ENCODE data around the gene EPB41L4A. TPM values are rescaled to one million over a fixed set of nuclear protein-coding genes. Genes with fewer than 3 reads are reported as not detected.
"Not testable (repeated sequence)": the region's sequence is repeated elsewhere in the genome, so short reads cannot be mapped to it uniquely, and the experiment has no call there.

Gene EPB41L4A
- total and polyA plus RNA-seq, 2 experiments from 2014 or later, result 9.5 to 12.9 TPM

DNA sequence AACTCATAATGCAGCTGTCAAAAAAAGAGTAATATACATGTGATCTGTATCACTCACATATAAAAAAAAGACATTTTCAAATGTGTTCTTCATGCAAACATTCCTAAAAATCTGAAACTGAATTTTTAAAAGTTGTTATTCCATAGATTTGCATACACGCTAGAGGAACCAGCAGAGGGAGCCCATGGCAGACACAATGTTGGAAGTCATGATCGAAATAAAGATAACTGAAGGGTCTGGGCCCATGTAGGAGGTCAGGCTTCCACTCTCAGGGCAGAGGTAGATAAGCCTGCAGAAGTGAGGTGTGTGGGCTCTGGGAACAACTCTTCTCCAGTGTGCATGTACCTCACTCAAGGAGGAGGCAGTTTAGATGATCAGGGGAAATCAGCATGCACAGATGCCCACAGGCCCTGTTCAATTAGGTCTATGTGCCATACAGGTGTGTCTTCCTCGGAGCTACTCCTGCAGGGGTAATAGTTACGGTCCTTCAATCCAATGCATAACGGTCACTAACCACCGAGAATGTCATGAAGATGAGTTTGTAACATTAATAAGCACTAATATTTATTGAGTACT, 208.6 kb downstream of the EPB41L4A start:
- Histone ChIP-seq H4K20me1 (ENCODE audit: insufficient read depth, poor library complexity, severe bottlenecking) (no peaks in the 10 kb centered on the region), H3K27ac (no peak overlapping the region), H3K36me3 (replicated peaks; ENCODE audit: insufficient read depth, low read depth) (no peaks in the 10 kb centered on the region), H3K27me3 (no peaks in the 10 kb centered on the region), H3K79me2 (no peaks in the 10 kb centered on the region), H3K4me3 (no peak overlapping the region), H3K9me3 (ENCODE audit: low read depth) (no peaks in the 10 kb centered on the region), H3K4me2 (no peak overlapping the region), H3K4me1 (ENCODE audit: insufficient read depth) (no peaks in the 10 kb centered on the region), H2AFZ (no peak overlapping the region), H3K9me2 (replicated peaks; ENCODE audit: insufficient read depth) (no peaks in the 10 kb centered on the region)
- 62% methylated on average over 6 of the region's 6 CpGs for WGBS (ENCODE audit: low lambda C conversion rate, missing lambda C conversion rate)
- DNase-seq (ENCODE audit: low spot score), result peak; percentile 67
- TF ChIP-seq EZH2 (IDR thresholded peaks at IDR 0.05; ENCODE audit: borderline replicate concordance), result no peak
- TF ChIP-seq, protein P1, sequence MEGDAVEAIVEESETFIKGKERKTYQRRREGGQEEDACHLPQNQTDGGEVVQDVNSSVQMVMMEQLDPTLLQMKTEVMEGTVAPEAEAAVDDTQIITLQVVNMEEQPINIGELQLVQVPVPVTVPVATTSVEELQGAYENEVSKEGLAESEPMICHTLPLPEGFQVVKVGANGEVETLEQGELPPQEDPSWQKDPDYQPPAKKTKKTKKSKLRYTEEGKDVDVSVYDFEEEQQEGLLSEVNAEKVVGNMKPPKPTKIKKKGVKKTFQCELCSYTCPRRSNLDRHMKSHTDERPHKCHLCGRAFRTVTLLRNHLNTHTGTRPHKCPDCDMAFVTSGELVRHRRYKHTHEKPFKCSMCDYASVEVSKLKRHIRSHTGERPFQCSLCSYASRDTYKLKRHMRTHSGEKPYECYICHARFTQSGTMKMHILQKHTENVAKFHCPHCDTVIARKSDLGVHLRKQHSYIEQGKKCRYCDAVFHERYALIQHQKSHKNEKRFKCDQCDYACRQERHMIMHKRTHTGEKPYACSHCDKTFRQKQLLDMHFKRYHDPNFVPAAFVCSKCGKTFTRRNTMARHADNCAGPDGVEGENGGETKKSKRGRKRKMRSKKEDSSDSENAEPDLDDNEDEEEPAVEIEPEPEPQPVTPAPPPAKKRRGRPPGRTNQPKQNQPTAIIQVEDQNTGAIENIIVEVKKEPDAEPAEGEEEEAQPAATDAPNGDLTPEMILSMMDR (IDR thresholded peaks at IDR 0.05; ENCODE audit: poor library complexity), result peak; percentile 80

GRCh38 chr5:112208699-112209615, 210.1 kb downstream of the EPB41L4A start:
- Histone ChIP-seq H3K9me3 (ENCODE audit: low read depth) (no peaks in the 10 kb centered on the region), H3K4me3 (no peak overlapping the region), H3K4me2 (no peak overlapping the region), H3K27me3 (no peaks in the 10 kb centered on the region), H3K27ac (no peak overlapping the region), H2AFZ (no peak overlapping the region), H3K36me3 (replicated peaks; ENCODE audit: insufficient read depth, low read depth) (no peaks in the 10 kb centered on the region), H3K79me2 (no peaks in the 10 kb centered on the region), H3K9me2 (replicated peaks; ENCODE audit: insufficient read depth) (no peaks in the 10 kb centered on the region), H4K20me1 (ENCODE audit: insufficient read depth, poor library complexity, severe bottlenecking) (no peaks in the 10 kb centered on the region), H3K4me1 (ENCODE audit: insufficient read depth) (no peaks in the 10 kb centered on the region)
- TF ChIP-seq, protein P1 (IDR thresholded peaks at IDR 0.05; ENCODE audit: poor library complexity), result no peak
- TF ChIP-seq EZH2phosphoT487 (IDR thresholded peaks at IDR 0.05; ENCODE audit: low read depth, severe bottlenecking, unreplicated experiment), result no peak
- no peak for TF ChIP-seq EZH2 (IDR thresholded peaks at IDR 0.05; ENCODE audit: borderline replicate concordance)
- WGBS (ENCODE audit: low lambda C conversion rate, missing lambda C conversion rate), result 93% methylated on average over 4 of the region's 4 CpGs
- no peak for DNase-seq (ENCODE audit: low spot score)

GRCh38 chr5:112208195-112208594, 210.9 kb downstream of the EPB41L4A start:
- not testable (repeated sequence) for H3K27me3 ChIP-seq; H3K9me3 ChIP-seq (ENCODE audit: low read depth)
- WGBS (ENCODE audit: low lambda C conversion rate, missing lambda C conversion rate), result 100% methylated on average over 3 of the region's 3 CpGs

DNA sequence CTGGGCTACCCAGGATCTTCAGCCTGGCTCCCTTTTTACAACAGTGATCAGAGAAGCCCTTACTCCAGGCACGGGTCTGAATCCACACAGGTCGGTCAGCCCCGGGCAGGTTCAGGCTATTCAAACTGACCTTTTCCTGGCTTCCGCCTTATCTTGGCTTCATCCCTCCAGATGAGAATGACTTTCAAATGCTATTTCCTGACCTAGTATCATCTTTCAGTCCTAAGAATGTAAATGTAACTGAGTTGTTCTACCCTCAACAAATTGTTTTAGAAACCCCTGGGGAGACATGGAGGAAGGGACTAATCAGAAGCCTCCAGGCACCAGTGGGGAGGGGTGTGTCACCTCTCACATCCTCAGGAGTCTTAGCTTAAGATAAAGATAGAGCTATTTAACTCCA, 213.2 kb downstream of the EPB41L4A start:
- no peak overlapping the region for H3K27ac ChIP-seq
- TF ChIP-seq EZH2phosphoT487 (IDR thresholded peaks at IDR 0.05; ENCODE audit: low read depth, severe bottlenecking, unreplicated experiment), result no peak
- no peak for TF ChIP-seq EZH2 (IDR thresholded peaks at IDR 0.05; ENCODE audit: borderline replicate concordance)
- TF ChIP-seq, protein P1 (IDR thresholded peaks at IDR 0.05; ENCODE audit: poor library complexity), result no peak

More at GRCh38 chr5:112208195-112208594, 210.9 kb downstream of the EPB41L4A start:
- H3K9me2 ChIP-seq (replicated peaks; ENCODE audit: insufficient read depth); H4K20me1 ChIP-seq (ENCODE audit: insufficient read depth, poor library complexity, severe bottlenecking); H3K27ac ChIP-seq; H3K4me3 ChIP-seq; H3K36me3 ChIP-seq (replicated peaks; ENCODE audit: insufficient read depth, low read depth); H3K79me2 ChIP-seq; H3K4me1 ChIP-seq (ENCODE audit: insufficient read depth); H2AFZ ChIP-seq; H3K4me2 ChIP-seq; DNase-seq (ENCODE audit: low spot score): not testable (repeated sequence)

More for the DNA sequence above, 213.2 kb downstream of the EPB41L4A start:
- no peaks in the 10 kb centered on the region for H3K27me3 ChIP-seq
- H2AFZ ChIP-seq, result no peak overlapping the region
- DNase-seq (ENCODE audit: low spot score), result no peak
- no peaks in the 10 kb centered on the region for H3K9me2 ChIP-seq (replicated peaks; ENCODE audit: insufficient read depth)
- H3K36me3 ChIP-seq (replicated peaks; ENCODE audit: insufficient read depth, low read depth), result no peaks in the 10 kb centered on the region
- H3K4me3 ChIP-seq, result no peak overlapping the region
- 17% methylated on average over 4 of the region's 4 CpGs for WGBS (ENCODE audit: low lambda C conversion rate, missing lambda C conversion rate)
- H3K9me3 ChIP-seq (ENCODE audit: low read depth), result no peaks in the 10 kb centered on the region
- no peaks in the 10 kb centered on the region for H3K79me2 ChIP-seq
- H4K20me1 ChIP-seq (ENCODE audit: insufficient read depth, poor library complexity, severe bottlenecking), result no peaks in the 10 kb centered on the region
- no peaks in the 10 kb centered on the region for H3K4me1 ChIP-seq (ENCODE audit: insufficient read depth)
- no peak overlapping the region for H3K4me2 ChIP-seq
